SK-N-SH treated with all-trans-retinoic acid at 6 μM for 48 hours (cell line): Measurements from ENCODE around the gene ZFHX3.

ENCODE experiments used
- ATAC-seq: fragments of 200-7000 bp; cut with Tn5 transposase; 3 replicates; pipeline ENCODE4 v1.9.1; 2020; ENCODE audit warnings: mild to moderate bottlenecking, moderate library complexity
- ARNTL ChIP-seq: fragments of 450-650 bp; formaldehyde crosslinking; IDR thresholded peaks from 2 replicates; pipeline ENCODE4 v1.5.0; 2020; ENCODE audit warnings: low read depth, mild to moderate bottlenecking, moderate library complexity, borderline replicate concordance
- CSDC2 ChIP-seq: fragments of 250-450 bp; sonication (Bioruptor Pico); IDR thresholded peaks from 2 replicates; pipeline ENCODE4 v1.5.0; 2020; ENCODE audit warnings: mild to moderate bottlenecking, moderate library complexity
- ESRRG ChIP-seq: fragments of 250-450 bp; sonication (Bioruptor Pico); IDR thresholded peaks from 2 replicates; pipeline ENCODE4 v1.6.1; 2021; ENCODE audit warnings: mild to moderate bottlenecking
- OSR1 ChIP-seq: fragments of 250-450 bp; sonication (Bioruptor Pico); IDR thresholded peaks from 2 replicates; pipeline ENCODE4 v1.8.0; 2022; ENCODE audit warnings: moderate library complexity, mild to moderate bottlenecking, inconsistent platforms
- RARB ChIP-seq: fragments of 250-450 bp; sonication (Bioruptor Pico); IDR thresholded peaks from 2 replicates; pipeline ENCODE4 v1.8.0; 2021; ENCODE audit warnings: mild to moderate bottlenecking, moderate library complexity
- SNAI2 ChIP-seq: fragments of 250-450 bp; sonication (Bioruptor Pico); IDR thresholded peaks from 2 replicates; pipeline ENCODE4 v1.5.0; 2020; ENCODE audit warnings: mild to moderate bottlenecking, moderate library complexity
- TOX ChIP-seq: fragments of 250-450 bp; sonication (Bioruptor Pico); IDR thresholded peaks from 2 replicates; pipeline ENCODE4 v1.8.0; 2021; ENCODE audit warnings: mild to moderate bottlenecking, moderate library complexity, borderline replicate concordance
- ZNF565 ChIP-seq: fragments of 450-650 bp; formaldehyde crosslinking; conservative IDR thresholded peaks from 2 replicates; pipeline ENCODE4 v1.5.0; 2020; ENCODE audit warnings: low read depth, mild to moderate bottlenecking, moderate library complexity
- ZNF8 ChIP-seq: fragments of 450-650 bp; formaldehyde crosslinking; IDR thresholded peaks from 2 replicates; pipeline ENCODE4 v1.5.0; 2020; ENCODE audit warnings: mild to moderate bottlenecking, moderate library complexity
- TF ChIP-seq, protein P1 (sequence below): fragments of 250-450 bp; sonication (Bioruptor Pico); IDR thresholded peaks from 2 replicates; pipeline ENCODE4 v1.5.0; 2020; ENCODE audit warnings: mild to moderate bottlenecking, moderate library complexity
- TF ChIP-seq, protein P2 (sequence below): fragments of 250-450 bp; sonication (Bioruptor Pico); IDR thresholded peaks from 2 replicates; pipeline ENCODE4 v1.5.1; 2021; ENCODE audit warnings: mild to moderate bottlenecking, moderate library complexity
- TF ChIP-seq, protein P3 (sequence below): fragments of 250-450 bp; sonication (Bioruptor Pico); IDR thresholded peaks from 2 replicates; pipeline ENCODE4 v1.8.0; 2020; ENCODE audit warnings: mild to moderate bottlenecking, moderate library complexity, borderline replicate concordance
- TF ChIP-seq, protein P4 (sequence below): fragments of 250-450 bp; sonication (Bioruptor Pico); IDR thresholded peaks from 2 replicates; pipeline ENCODE4 v1.5.1; 2020; ENCODE audit warnings: low read depth, mild to moderate bottlenecking, moderate library complexity
- TF ChIP-seq, protein P5 (sequence below): fragments of 250-450 bp; sonication (Bioruptor Pico); IDR thresholded peaks from 2 replicates; pipeline ENCODE4 v1.8.0; 2021; ENCODE audit warnings: low read depth, mild to moderate bottlenecking, moderate library complexity, borderline replicate concordance

ZFHX3 gene

DNA sequence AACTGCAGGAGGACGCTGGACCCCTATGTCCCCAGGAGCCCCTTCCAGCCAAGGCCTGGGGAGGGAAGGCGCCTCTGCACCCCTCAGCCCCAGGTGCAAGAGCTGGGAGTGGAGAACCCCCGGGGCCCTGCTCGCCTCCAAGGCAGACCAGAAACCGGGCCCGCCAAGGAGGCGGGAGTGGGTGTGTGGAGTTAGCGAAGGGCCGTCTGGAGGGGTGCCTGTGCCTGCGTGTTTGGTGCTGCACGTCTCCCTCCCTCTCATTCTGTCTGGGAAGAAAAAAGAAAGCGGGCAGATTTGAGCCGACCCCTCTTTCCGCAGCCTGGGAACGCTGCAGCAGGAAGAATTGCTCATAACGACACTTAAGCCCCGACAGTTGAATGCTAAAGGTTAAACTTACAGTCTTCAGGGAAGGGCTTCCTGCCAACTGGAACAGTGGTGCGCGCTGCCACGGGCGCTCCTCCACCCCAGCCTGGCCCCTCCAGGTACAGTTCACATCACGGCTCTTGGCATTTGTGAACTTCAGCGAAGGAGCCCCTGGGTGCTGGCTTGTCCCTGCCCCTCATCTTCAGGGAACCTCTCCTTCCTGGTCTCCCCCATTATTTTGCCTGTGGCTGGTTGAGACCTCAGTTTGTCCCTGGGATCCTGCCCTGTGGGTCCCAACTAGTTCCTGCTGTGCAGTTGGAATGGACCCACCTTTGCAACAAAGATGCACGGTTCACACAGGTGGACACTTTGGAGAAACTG, 19.2 kb upstream of the ZFHX3 start (continued):
- TF ChIP-seq, protein P1, sequence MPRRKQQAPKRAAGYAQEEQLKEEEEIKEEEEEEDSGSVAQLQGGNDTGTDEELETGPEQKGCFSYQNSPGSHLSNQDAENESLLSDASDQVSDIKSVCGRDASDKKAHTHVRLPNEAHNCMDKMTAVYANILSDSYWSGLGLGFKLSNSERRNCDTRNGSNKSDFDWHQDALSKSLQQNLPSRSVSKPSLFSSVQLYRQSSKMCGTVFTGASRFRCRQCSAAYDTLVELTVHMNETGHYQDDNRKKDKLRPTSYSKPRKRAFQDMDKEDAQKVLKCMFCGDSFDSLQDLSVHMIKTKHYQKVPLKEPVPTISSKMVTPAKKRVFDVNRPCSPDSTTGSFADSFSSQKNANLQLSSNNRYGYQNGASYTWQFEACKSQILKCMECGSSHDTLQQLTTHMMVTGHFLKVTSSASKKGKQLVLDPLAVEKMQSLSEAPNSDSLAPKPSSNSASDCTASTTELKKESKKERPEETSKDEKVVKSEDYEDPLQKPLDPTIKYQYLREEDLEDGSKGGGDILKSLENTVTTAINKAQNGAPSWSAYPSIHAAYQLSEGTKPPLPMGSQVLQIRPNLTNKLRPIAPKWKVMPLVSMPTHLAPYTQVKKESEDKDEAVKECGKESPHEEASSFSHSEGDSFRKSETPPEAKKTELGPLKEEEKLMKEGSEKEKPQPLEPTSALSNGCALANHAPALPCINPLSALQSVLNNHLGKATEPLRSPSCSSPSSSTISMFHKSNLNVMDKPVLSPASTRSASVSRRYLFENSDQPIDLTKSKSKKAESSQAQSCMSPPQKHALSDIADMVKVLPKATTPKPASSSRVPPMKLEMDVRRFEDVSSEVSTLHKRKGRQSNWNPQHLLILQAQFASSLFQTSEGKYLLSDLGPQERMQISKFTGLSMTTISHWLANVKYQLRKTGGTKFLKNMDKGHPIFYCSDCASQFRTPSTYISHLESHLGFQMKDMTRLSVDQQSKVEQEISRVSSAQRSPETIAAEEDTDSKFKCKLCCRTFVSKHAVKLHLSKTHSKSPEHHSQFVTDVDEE (CRISPR knock-in tag): no peak
- no peak for TF ChIP-seq SNAI2 (CRISPR knock-in tag)
- TF ChIP-seq ESRRG (CRISPR knock-in tag): no peak
- no peak for TF ChIP-seq TOX (CRISPR knock-in tag)
- no peak for TF ChIP-seq RARB (CRISPR knock-in tag)
- no peak for TF ChIP-seq ZNF565 (CRISPR knock-in tag)
- no peak for TF ChIP-seq OSR1 (CRISPR knock-in tag)
- TF ChIP-seq, protein P2, sequence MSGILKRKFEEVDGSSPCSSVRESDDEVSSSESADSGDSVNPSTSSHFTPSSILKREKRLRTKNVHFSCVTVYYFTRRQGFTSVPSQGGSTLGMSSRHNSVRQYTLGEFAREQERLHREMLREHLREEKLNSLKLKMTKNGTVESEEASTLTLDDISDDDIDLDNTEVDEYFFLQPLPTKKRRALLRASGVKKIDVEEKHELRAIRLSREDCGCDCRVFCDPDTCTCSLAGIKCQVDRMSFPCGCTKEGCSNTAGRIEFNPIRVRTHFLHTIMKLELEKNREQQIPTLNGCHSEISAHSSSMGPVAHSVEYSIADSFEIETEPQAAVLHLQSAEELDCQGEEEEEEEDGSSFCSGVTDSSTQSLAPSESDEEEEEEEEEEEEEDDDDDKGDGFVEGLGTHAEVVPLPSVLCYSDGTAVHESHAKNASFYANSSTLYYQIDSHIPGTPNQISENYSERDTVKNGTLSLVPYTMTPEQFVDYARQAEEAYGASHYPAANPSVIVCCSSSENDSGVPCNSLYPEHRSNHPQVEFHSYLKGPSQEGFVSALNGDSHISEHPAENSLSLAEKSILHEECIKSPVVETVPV (CRISPR knock-in tag): no peak
- TF ChIP-seq, protein P3, sequence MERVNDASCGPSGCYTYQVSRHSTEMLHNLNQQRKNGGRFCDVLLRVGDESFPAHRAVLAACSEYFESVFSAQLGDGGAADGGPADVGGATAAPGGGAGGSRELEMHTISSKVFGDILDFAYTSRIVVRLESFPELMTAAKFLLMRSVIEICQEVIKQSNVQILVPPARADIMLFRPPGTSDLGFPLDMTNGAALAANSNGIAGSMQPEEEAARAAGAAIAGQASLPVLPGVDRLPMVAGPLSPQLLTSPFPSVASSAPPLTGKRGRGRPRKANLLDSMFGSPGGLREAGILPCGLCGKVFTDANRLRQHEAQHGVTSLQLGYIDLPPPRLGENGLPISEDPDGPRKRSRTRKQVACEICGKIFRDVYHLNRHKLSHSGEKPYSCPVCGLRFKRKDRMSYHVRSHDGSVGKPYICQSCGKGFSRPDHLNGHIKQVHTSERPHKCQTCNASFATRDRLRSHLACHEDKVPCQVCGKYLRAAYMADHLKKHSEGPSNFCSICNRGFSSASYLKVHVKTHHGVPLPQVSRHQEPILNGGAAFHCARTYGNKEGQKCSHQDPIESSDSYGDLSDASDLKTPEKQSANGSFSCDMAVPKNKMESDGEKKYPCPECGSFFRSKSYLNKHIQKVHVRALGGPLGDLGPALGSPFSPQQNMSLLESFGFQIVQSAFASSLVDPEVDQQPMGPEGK (CRISPR knock-in tag): no peak

DNA sequence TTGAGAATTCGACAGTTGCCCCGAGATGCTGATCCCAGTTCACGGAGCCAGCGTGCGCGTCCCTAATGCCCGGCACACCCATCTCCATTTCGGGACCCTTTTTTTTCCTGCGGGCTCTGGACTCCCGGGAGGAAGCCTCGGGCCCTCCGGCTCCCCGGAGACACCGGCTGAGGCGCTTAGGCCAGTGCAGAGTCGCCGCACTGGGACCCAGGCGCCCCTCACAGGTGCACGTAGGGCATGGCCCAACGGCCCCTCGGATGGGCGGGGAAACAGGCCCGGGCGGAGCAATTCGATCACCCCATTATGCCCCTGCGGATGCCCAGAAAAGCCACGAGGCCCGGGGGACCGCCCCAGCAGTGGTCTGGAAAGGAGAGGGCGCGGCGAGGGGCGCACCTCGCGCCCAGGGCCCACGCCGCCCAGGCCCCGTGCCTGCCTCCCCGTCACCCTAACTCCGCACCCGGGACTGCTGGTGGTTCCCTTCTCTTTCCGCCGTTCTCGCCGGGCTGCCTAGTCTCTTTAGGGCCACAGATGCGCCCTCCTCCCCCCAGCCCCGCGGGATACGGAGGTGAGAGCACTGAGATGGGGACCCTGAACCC, 18.5 kb upstream of the ZFHX3 start:
- ATAC-seq: no peak

DNA sequence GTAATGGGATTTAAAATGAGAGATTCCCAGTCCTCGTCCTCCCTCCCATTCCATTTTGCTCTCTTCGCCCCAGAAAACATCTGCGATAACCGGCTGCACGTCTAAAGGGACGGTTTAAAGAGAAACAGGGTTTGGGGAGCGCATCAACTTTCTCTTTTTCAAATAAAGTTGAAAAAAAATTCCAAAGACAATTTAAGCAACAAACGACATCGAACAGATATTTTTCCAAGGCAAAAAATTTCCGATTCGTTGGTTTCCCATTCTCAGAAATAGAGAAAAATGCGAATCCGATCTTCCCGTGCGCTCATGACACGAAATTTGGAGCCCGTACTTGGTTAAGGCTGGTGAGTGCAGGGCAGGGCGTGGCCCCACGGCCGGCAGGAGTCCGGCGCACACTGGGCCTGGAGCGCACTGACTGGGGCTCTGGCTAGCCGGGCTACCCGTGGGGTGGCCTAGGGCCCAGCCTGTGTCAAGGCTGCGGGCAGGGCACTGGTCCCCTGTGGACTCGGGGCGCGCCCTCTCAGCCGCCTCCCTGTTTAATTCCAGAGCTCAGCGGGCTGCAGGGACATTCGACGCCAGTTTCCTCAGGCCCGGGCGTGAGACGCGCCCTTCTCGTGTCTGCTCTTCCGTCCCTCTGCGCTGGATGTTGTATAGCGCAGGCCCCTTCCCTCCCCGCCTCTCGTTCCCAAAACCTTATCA, 17.9 kb upstream of the ZFHX3 start:
- TF ChIP-seq CSDC2 (CRISPR knock-in tag) (no peak), ARNTL (CRISPR knock-in tag) (no peak), ZNF8 (CRISPR knock-in tag) (no peak)
- TF ChIP-seq, protein P2 (CRISPR knock-in tag): no peak
- TF ChIP-seq, protein P4, sequence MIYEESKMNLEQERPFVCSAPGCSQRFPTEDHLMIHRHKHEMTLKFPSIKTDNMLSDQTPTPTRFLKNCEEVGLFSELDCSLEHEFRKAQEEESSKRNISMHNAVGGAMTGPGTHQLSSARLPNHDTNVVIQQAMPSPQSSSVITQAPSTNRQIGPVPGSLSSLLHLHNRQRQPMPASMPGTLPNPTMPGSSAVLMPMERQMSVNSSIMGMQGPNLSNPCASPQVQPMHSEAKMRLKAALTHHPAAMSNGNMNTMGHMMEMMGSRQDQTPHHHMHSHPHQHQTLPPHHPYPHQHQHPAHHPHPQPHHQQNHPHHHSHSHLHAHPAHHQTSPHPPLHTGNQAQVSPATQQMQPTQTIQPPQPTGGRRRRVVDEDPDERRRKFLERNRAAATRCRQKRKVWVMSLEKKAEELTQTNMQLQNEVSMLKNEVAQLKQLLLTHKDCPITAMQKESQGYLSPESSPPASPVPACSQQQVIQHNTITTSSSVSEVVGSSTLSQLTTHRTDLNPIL (CRISPR knock-in tag): no peak
- TF ChIP-seq, protein P5, sequence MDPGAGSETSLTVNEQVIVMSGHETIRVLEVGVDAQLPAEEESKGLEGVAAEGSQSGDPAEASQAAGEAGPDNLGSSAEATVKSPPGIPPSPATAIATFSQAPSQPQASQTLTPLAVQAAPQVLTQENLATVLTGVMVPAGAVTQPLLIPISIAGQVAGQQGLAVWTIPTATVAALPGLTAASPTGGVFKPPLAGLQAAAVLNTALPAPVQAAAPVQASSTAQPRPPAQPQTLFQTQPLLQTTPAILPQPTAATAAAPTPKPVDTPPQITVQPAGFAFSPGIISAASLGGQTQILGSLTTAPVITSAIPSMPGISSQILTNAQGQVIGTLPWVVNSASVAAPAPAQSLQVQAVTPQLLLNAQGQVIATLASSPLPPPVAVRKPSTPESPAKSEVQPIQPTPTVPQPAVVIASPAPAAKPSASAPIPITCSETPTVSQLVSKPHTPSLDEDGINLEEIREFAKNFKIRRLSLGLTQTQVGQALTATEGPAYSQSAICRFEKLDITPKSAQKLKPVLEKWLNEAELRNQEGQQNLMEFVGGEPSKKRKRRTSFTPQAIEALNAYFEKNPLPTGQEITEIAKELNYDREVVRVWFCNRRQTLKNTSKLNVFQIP (CRISPR knock-in tag): no peak
- TF ChIP-seq, protein P1 (CRISPR knock-in tag): no peak
- ATAC-seq: no peak

More for the DNA sequence above, 18.5 kb upstream of the ZFHX3 start:
- TF ChIP-seq CSDC2 (CRISPR knock-in tag): no peak
